Measurements from ENCODE around the gene TMEM121. TPM values are rescaled to one million over a fixed set of nuclear protein-coding genes. Genes with fewer than 3 reads are reported as not detected.

The TMEM121 gene
- total RNA-seq, 2 experiments from 2014 or later, result 0.21 to 0.25 TPM

DNA sequence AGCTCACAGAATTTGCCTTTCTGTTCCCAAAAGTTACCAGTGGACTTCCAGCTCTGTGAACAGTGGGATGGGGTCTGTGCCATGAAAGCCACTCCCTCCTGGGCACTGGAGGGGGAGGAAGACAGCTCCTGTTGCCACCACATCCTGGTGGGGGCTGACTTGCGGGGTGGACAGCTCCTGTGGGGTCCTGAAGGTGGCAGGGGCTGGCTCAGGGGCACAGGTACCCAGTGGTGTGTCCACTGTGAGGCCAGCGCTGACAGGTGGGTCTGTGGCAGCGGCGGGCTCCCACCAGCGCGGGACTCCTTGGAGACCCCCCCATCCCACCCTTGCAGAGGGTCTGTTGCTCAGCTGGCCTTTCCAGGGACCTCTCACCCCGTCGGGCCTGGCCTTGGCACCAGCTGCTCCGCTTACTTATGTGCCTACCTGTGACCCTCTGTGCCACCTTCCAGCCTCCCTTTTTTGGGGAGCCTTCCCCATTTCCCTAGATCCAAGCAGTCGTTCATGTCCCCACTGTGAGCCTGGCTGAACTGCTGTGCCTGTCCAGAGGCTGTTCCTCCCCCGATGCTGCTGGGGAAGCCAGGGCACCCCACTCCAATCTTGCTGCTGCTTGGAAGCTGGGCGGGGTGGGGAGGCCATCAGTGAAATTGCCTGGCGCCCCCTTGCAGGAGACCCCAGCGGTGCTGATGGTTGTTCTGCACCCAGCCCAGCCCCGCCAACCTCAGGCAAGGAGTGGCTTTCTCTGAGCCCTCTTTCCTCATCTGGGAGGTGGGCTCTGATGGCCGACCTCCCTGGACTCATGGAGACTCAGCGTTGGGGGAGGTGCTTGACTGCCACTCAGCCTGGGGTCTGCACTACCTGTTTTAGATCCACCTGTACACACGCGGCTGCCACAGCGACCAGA lies 33.2 kb upstream of the TMEM121 start:
- H3K27ac ChIP-seq (ENCODE audit: low read depth, low read length, poor library complexity, severe bottlenecking), result no peak overlapping the region
- no peak for TF ChIP-seq EZH2phosphoT487 (IDR thresholded peaks at IDR 0.05; ENCODE audit: borderline replicate concordance, low read depth, low read length)
- TF ChIP-seq, protein P1, sequence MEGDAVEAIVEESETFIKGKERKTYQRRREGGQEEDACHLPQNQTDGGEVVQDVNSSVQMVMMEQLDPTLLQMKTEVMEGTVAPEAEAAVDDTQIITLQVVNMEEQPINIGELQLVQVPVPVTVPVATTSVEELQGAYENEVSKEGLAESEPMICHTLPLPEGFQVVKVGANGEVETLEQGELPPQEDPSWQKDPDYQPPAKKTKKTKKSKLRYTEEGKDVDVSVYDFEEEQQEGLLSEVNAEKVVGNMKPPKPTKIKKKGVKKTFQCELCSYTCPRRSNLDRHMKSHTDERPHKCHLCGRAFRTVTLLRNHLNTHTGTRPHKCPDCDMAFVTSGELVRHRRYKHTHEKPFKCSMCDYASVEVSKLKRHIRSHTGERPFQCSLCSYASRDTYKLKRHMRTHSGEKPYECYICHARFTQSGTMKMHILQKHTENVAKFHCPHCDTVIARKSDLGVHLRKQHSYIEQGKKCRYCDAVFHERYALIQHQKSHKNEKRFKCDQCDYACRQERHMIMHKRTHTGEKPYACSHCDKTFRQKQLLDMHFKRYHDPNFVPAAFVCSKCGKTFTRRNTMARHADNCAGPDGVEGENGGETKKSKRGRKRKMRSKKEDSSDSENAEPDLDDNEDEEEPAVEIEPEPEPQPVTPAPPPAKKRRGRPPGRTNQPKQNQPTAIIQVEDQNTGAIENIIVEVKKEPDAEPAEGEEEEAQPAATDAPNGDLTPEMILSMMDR (conservative IDR thresholded peaks at IDR 0.05; ENCODE audit: low read length), result peak; percentile 32; the same call in 1 of the 2 replicates
- DNase-seq (ENCODE audit: low spot score), result no peak
- POLR2A ChIA-PET, result no interaction called here
- no peak overlapping the region for H2AFZ ChIP-seq (ENCODE audit: low read length)
- no peaks in the 10 kb centered on the region for H3K9me3 ChIP-seq (ENCODE audit: low read length)
- H4K20me1 ChIP-seq (ENCODE audit: insufficient read depth, low read length), result peaks cover 4% of the 10 kb centered on the region; the same call in 1 of the 2 replicates
- BruUV-seq (replicated peaks), result no TSS peak
- H3K79me2 ChIP-seq (ENCODE audit: insufficient read depth, low read depth, low read length), result 0 out of 2 replicates have a peak, but pooled peaks cover 6% of the 10 kb centered on the region
- H3K9me2 ChIP-seq (ENCODE audit: insufficient read depth, low read length), result no peaks in the 10 kb centered on the region
- intact Hi-C loops (cut with micrococcal nuclease; ENCODE audit: unreplicated experiment), result no loop called here
- peaks cover 18% of the 10 kb centered on the region for H3K4me1 ChIP-seq (ENCODE audit: insufficient read depth, low read length, poor library complexity, severe bottlenecking)
- CTCF ChIA-PET (ENCODE audit: unreplicated experiment), result no interaction called here
- no peak overlapping the region for H3K4me3 ChIP-seq (ENCODE audit: low read depth, low read length, poor library complexity, severe bottlenecking)
- no peak overlapping the region for H3K4me2 ChIP-seq (ENCODE audit: low read length)
- peaks cover 11% of the 10 kb centered on the region; the same call in 1 of the 2 replicates for H3K36me3 ChIP-seq (ENCODE audit: insufficient read depth, low read length)

DNA sequence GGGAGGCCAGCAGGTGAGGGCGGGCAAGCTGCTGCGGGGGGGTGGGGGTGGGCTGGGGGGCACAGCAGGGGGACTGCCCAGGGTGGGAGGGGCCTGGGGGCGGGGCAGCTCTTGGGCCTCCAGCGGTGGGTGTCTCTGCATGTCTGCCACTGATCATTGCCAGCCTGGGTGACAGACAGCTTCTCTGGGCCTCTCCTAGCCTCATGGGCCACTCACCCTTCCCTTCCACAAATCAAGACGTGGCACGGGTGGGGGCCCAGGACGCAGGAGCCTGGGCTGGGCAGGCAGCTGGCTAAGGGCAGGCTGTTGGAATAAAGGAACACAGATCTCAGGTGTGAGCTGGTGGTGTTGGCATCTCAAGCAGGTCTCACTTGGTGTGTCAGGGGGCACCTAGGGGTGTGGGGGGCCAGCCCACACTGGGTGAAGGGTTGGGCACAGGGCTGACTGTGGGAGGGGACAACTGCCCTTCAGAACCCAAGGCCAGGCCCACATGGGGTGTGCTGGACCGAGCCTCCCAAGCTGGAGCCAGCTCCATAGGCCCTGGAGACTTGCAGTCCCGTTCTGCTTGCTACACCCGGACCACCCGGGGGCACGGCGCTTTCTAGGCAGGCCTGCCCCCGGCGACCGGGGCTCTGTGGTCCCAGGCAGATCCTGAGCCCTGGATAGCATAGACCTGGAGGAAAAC lies 32.3 kb upstream of the TMEM121 start:
- intact Hi-C loops (cut with micrococcal nuclease; ENCODE audit: unreplicated experiment), result no loop called here
- H2AFZ ChIP-seq (ENCODE audit: low read length), result no peak overlapping the region
- no peak overlapping the region for H3K4me2 ChIP-seq (ENCODE audit: low read length)
- peaks cover 16% of the 10 kb centered on the region for H3K4me1 ChIP-seq (ENCODE audit: insufficient read depth, low read length, poor library complexity, severe bottlenecking)
- CTCF ChIA-PET (ENCODE audit: unreplicated experiment), result no interaction called here
- POLR2A ChIA-PET, result no interaction called here
- H3K79me2 ChIP-seq (ENCODE audit: insufficient read depth, low read depth, low read length), result 0 out of 2 replicates have a peak, but pooled peaks cover 6% of the 10 kb centered on the region
- H3K4me3 ChIP-seq (ENCODE audit: low read depth, low read length, poor library complexity, severe bottlenecking), result no peak overlapping the region
- no peaks in the 10 kb centered on the region for H3K9me3 ChIP-seq (ENCODE audit: low read length)
- DNase-seq (ENCODE audit: low spot score), result no peak
- BruUV-seq (replicated peaks), result no TSS peak
- H3K27ac ChIP-seq (ENCODE audit: low read depth, low read length, poor library complexity, severe bottlenecking), result no peak overlapping the region
- no peak for TF ChIP-seq EZH2phosphoT487 (IDR thresholded peaks at IDR 0.05; ENCODE audit: borderline replicate concordance, low read depth, low read length)
- TF ChIP-seq, protein P1 (conservative IDR thresholded peaks at IDR 0.05; ENCODE audit: low read length), result no peak
- H3K9me2 ChIP-seq (ENCODE audit: insufficient read depth, low read length), result no peaks in the 10 kb centered on the region
- peaks cover 16% of the 10 kb centered on the region for H3K36me3 ChIP-seq (ENCODE audit: insufficient read depth, low read length)
- H4K20me1 ChIP-seq (ENCODE audit: insufficient read depth, low read length), result peaks cover 4% of the 10 kb centered on the region; the same call in 1 of the 2 replicates
